Thyroid gland (tissue), 4 donors: ENCODE results near the gene RAB3IP. TPM values are rescaled to one million over a fixed set of nuclear protein-coding genes. Genes with fewer than 3 reads are reported as not detected.

ENCODE experiments used
- DNase-seq, 2 donors: peaks; one replicate each; pipeline ENCODE4 v3.0.0-alpha.2; 2019
- H3K27ac ChIP-seq, 3 donors: fragments of 200-600 bp; sonication (generic); 1 replicate in 2 of 3; 2 replicates in 1 of 3; pipeline ENCODE4 v1.5.1; 2016 to 2019; ENCODE audit warnings: mild to moderate bottlenecking in 1 of 3, moderate library complexity in 1 of 3
- H3K27me3 ChIP-seq: fragments of 200-600 bp; sonication (generic); one replicate; pipeline ENCODE4 v1.5.1; 2019
- H3K36me3 ChIP-seq, 2 donors: fragments of 200-600 bp; sonication (generic); one replicate each; pipeline ENCODE4 v1.5.1; 2016 to 2019
- H3K4me1 ChIP-seq, 2 donors: fragments of 200-600 bp; sonication (generic); one replicate each; pipeline ENCODE4 v1.5.1; 2017 to 2019
- H3K4me3 ChIP-seq, 3 donors: fragments of 200-600 bp; sonication (generic); replicated peaks in 1 of 3; 1 replicate in 2 of 3; 2 replicates in 1 of 3; pipeline ENCODE4 v1.5.1; 2016; ENCODE audit warnings: mild to moderate bottlenecking in 1 of 3
- H3K9me3 ChIP-seq: fragments of 200-600 bp; sonication (generic); one replicate; pipeline ENCODE4 v1.5.1; 2017
- POLR2A ChIP-seq, 2 donors: fragments of 450-650 bp; IDR thresholded peaks; one replicate each; pipeline ENCODE4 v1.6.1; 2017; ENCODE audit warnings: antibody characterized with exemption in 2 of 2, mild to moderate bottlenecking in 2 of 2, moderate library complexity in 1 of 2
- WGBS, 2 donors: methylation state at CpG; one replicate each; pipeline ENCODE4 v1.1.5; 2017; 5-methylcytosine and 5-hydroxymethylcytosine counted together
- intact Hi-C: fragments of 100-400 bp; cut with DNase I; formaldehyde crosslinking; loops from one replicate; pipeline ENCODE4 v1.15.1; 2023
- total RNA-seq, 4 donors: library from RNA; depleted of rRNA; stranded (reverse); fragments of >200 nt; gene quantifications; one replicate each; pipeline ENCODE4 v1.2.3, GENCODE V29; 2016
- TF ChIP-seq, protein P1 (sequence below), 6 experiments: fragments of 200-600 bp in 3 of 6; fragments of 450-650 bp in 3 of 6; sonication (generic) in 3 of 6; IDR thresholded peaks; one replicate each; pipeline ENCODE4 v1.5.1; 2016 to 2019; ENCODE audit warnings: antibody characterized with exemption in 6 of 6, mild to moderate bottlenecking in 2 of 6, inconsistent platforms in 1 of 6, moderate library complexity in 1 of 6

Gene RAB3IP
- total RNA-seq, 4 donors from 2014 or later, result 25.2 to 74.7 (median 34.7) TPM

DNA sequence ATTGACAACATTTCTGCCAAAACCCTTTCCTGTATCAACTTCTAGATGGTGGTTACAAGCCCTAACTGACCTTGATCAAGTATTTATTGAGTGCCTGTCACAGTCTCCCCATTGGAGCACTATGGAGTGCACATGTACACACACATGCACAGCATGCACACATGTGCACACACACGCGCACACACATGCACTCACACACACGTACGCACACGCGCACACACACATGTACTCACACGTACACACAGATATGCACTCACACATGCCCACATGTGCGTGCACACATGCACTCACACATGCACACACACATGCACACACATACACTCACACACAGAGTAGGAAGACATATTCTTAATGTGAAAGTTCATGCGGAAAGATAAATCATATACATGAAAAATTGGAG, 130.0 kb downstream of the RAB3IP start:
- Histone ChIP-seq H3K36me3 (no peaks in the 10 kb centered on the region), H3K27ac (no peak overlapping the region), H3K27me3 (no peaks in the 10 kb centered on the region), H3K4me3 (no peak overlapping the region), H3K4me1 (no peaks in the 10 kb centered on the region), H3K9me3 (no peaks in the 10 kb centered on the region)
- intact Hi-C loops, result no loop called here
- no peak for DNase-seq
- 93 to 97% methylated on average over 9 of the region's 9 CpGs for WGBS, 2 donors
- TF ChIP-seq POLR2A (IDR thresholded peaks at IDR 0.05), result no peak
- TF ChIP-seq, protein P1, sequence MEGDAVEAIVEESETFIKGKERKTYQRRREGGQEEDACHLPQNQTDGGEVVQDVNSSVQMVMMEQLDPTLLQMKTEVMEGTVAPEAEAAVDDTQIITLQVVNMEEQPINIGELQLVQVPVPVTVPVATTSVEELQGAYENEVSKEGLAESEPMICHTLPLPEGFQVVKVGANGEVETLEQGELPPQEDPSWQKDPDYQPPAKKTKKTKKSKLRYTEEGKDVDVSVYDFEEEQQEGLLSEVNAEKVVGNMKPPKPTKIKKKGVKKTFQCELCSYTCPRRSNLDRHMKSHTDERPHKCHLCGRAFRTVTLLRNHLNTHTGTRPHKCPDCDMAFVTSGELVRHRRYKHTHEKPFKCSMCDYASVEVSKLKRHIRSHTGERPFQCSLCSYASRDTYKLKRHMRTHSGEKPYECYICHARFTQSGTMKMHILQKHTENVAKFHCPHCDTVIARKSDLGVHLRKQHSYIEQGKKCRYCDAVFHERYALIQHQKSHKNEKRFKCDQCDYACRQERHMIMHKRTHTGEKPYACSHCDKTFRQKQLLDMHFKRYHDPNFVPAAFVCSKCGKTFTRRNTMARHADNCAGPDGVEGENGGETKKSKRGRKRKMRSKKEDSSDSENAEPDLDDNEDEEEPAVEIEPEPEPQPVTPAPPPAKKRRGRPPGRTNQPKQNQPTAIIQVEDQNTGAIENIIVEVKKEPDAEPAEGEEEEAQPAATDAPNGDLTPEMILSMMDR (IDR thresholded peaks at IDR 0.05), result no peak

DNA sequence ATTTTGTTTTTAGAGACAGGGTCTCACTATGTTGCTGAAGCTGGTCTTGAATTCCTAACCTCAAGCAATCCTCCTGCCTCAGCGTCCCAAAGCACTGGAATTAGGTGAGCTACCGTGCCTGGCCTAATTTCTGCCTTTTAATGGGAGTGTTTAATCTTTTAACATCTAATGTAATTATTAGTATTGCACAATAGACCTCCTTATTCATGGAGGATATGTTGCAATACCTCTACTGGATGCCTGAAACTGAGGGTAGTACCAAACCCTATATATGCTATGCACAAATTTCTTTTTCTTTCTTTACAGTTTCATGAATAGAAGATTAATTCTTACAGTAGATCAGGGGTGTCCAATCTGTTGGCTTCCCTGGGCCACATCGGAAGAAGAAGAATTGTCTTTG, 134.1 kb downstream of the RAB3IP start:
- no peaks in the 10 kb centered on the region for H3K27me3 ChIP-seq
- no peaks in the 10 kb centered on the region for H3K4me1 ChIP-seq
- no peaks in the 10 kb centered on the region for H3K9me3 ChIP-seq
- WGBS, 2 donors, result 64 to 79% methylated on average over 3 of the region's 3 CpGs
- TF ChIP-seq, protein P1 (IDR thresholded peaks at IDR 0.05), result no peak
- TF ChIP-seq POLR2A (IDR thresholded peaks at IDR 0.05), result no peak
- H3K4me3 ChIP-seq, result no peak overlapping the region
- intact Hi-C loops, result no loop called here
- H3K36me3 ChIP-seq, result no peaks in the 10 kb centered on the region
- no peak overlapping the region for H3K27ac ChIP-seq
- DNase-seq, result no peak

Other genes starting within 250 kb of the RAB3IP start
- gene CCT2, start 153.4 kb upstream of the RAB3IP start, total RNA-seq, result 100 to 1,000 TPM in 3 of 4 donors, 10 to 100 TPM in 1; 90.9 to 174 (median 117) TPM
- not detected for gene LRRC10, start 128.0 kb upstream of the RAB3IP start, total RNA-seq
- gene BEST3, start 39.6 kb upstream of the RAB3IP start, total RNA-seq, result under 1 TPM in 1 of 4 donors, not detected in 3; 0.24 TPM
- under 1 TPM in 1 of 4 donors, not detected in 3; 0.40 TPM for gene MYRFL, start 86.4 kb downstream of the RAB3IP start, total RNA-seq